Prostate gland (tissue), 2 donors: ENCODE results near the gene TMEM134.

ENCODE experiments used
- CTCF ChIP-seq, 4 experiments: fragments of 200-600 bp in 2 of 4; fragments of 450-650 bp in 2 of 4; sonication (generic) in 2 of 4; IDR thresholded peaks; 1 replicate in 3 of 4; 2 replicates in 1 of 4; pipeline ENCODE4 v1.5.1; 2016 to 2019; ENCODE audit warnings: antibody characterized with exemption in 4 of 4, mild to moderate bottlenecking in 2 of 4, moderate library complexity in 2 of 4
- POLR2A ChIP-seq: fragments of 450-650 bp; IDR thresholded peaks from one replicate; pipeline ENCODE4 v1.6.1; 2016; ENCODE audit warnings: antibody characterized with exemption, mild to moderate bottlenecking
- POLR2AphosphoS5 ChIP-seq: sonication (generic); formaldehyde crosslinking; IDR thresholded peaks from one replicate; pipeline ENCODE4 v1.6.1; 2017; ENCODE audit warnings: antibody characterized with exemption

- TF ChIP-seq CTCF (IDR thresholded peaks at IDR 0.05) (no peak), POLR2A (no peak), POLR2AphosphoS5 (no peak)
Measured at GRCh38 chr11:67455054-67455453, 14.0 kb downstream of the TMEM134 start, which contains the start of gene CABP4.
